Mammary epithelial cell (primary cell): ENCODE results near the gene C2CD2.

Source experiments
- CTCF ChIP-seq, 2 donors: IDR thresholded peaks in 1 of 2; conservative IDR thresholded peaks in 1 of 2; 2 replicates each; pipeline ENCODE4 v1.5.1; 2011 to 2012; ENCODE audit warnings: inconsistent platforms in 2 of 2, low read length in 2 of 2, mild to moderate bottlenecking in 2 of 2, control low read depth in 1 of 2, low read depth in 1 of 2; ENCODE audit not compliant: insufficient read depth in 1 of 2; ENCODE audit errors: extremely low read depth in 1 of 2
- EZH2 ChIP-seq: IDR thresholded peaks from 2 replicates; pipeline ENCODE4 v1.6.1; 2012; ENCODE audit warnings: low read length, inconsistent platforms, borderline replicate concordance

- TF ChIP-seq CTCF (conservative IDR thresholded peaks at IDR 0.05 in 1 of 2, IDR thresholded peaks at IDR 0.05 in 1 of 2; ENCODE audit: extremely low read depth in 1 of 2, insufficient read depth in 1 of 2, low read depth in 1 of 2, low read length in 2 of 2): no peak
- no peak for TF ChIP-seq EZH2
Measured at GRCh38 chr21:41948901-41949300, 4.9 kb downstream of the C2CD2 start.
